Endothelial cell of umbilical vein (primary cell): ENCODE results near the gene PKDCC. TPM values are rescaled to one million over a fixed set of nuclear protein-coding genes. Genes with fewer than 3 reads are reported as not detected.

Experiments used
- BruUV-seq: library from RNA; stranded (reverse); fragments of 400-500 nt; replicated peaks from 2 replicates; lab custom pipeline; 2021; lab: Mats Ljungman, UMichigan
- CTCF ChIA-PET: fragments of 300-600, 350-600 bp; sonication (Branson Sonifier 250); formaldehyde crosslinking; loops from one replicate; lab custom pipeline; 2021; ENCODE audit warnings: antibody characterized with exemption, inconsistent platforms; lab: Charles Lee
- POLR2A ChIA-PET: fragments of 300-600, 350-600 bp; sonication (Branson Sonifier 250); formaldehyde crosslinking; loops from one replicate; lab custom pipeline; 2021; ENCODE audit warnings: antibody characterized with exemption, inconsistent platforms; lab: Charles Lee
- DNase-seq: peaks from one replicate; pipeline ENCODE4 v3.0.0-alpha.2; 2011; ENCODE audit warnings: low read depth, low spot score
- FAIRE-seq: peaks from 2 replicates; lab custom pipeline; 2011; peaks lifted over from hg19 to GRCh38; lab: Jason Lieb, UNC
- H2AFZ ChIP-seq: 2 replicates; pipeline ENCODE4 v1.6.0; 2012; ENCODE audit warnings: low read depth, low read length, control low read depth, inconsistent platforms
- H3K27ac ChIP-seq: 2 replicates; pipeline ENCODE4 v1.5.1; 2011; ENCODE audit warnings: low read depth, mild to moderate bottlenecking, control low read depth, low read length, moderate library complexity; ENCODE audit not compliant: insufficient read depth
- H3K27me3 ChIP-seq, 2 experiments: 2 replicates each; pipeline versions ENCODE4 v1.6.0 to v1.6.1; 2011; ENCODE audit warnings: low read length in 2 of 2, mixed read lengths in 1 of 2; ENCODE audit not compliant: control insufficient read depth in 2 of 2, insufficient read depth in 2 of 2
- H3K36me3 ChIP-seq, 2 experiments: 2 replicates in 1 of 2; 3 replicates in 1 of 2; pipeline ENCODE4 v1.5.1; 2011; ENCODE audit warnings: low read length in 2 of 2, mild to moderate bottlenecking in 1 of 2, moderate library complexity in 1 of 2; ENCODE audit not compliant: control insufficient read depth in 2 of 2, insufficient read depth in 2 of 2; ENCODE audit errors: extremely low read depth in 1 of 2
- H3K4me1 ChIP-seq: 3 replicates; pipeline ENCODE4 v1.5.1; 2011; ENCODE audit warnings: mild to moderate bottlenecking, low read length; ENCODE audit not compliant: control insufficient read depth, insufficient read depth; ENCODE audit errors: extremely low read depth
- H3K4me2 ChIP-seq: 2 replicates; pipeline ENCODE4 v1.6.1; 2011; ENCODE audit warnings: low read length, control low read depth, mixed read lengths; ENCODE audit not compliant: insufficient read depth
- H3K4me3 ChIP-seq, 3 experiments: fragments of 200-600 bp in 1 of 3; sonication (generic), shearing (Covaris generic) in 1 of 3; replicated peaks in 1 of 3; 2 replicates each; pipeline ENCODE4 v1.5.1; 2011 to 2016; ENCODE audit warnings: control low read depth in 3 of 3, low read length in 3 of 3, mild to moderate bottlenecking in 2 of 3, inconsistent platforms in 1 of 3, low read depth in 1 of 3, moderate library complexity in 1 of 3; ENCODE audit not compliant: insufficient read depth in 1 of 3
- H3K79me2 ChIP-seq: 2 replicates; pipeline ENCODE4 v1.6.0; 2012; ENCODE audit warnings: low read length, inconsistent platforms; ENCODE audit not compliant: control insufficient read depth, insufficient read depth
- H3K9ac ChIP-seq: replicated peaks from 2 replicates; pipeline ENCODE3; 2011; ENCODE audit warnings: low read length, control low read depth; ENCODE audit not compliant: insufficient read depth; ENCODE audit errors: extremely low read depth
- H3K9me1 ChIP-seq: replicated peaks from 3 replicates; pipeline ENCODE4 v1.6.0; 2011; ENCODE audit warnings: mild to moderate bottlenecking, low read length; ENCODE audit not compliant: control insufficient read depth, insufficient read depth; ENCODE audit errors: extremely low read depth
- H3K9me3 ChIP-seq: replicated peaks from 2 replicates; pipeline ENCODE4 v1.5.1; 2012; ENCODE audit warnings: low read length, inconsistent platforms; ENCODE audit not compliant: control insufficient read depth, insufficient read depth
- H4K20me1 ChIP-seq: replicated peaks from 2 replicates; pipeline ENCODE3; 2011; ENCODE audit warnings: mild to moderate bottlenecking, low read length; ENCODE audit not compliant: control insufficient read depth, insufficient read depth; ENCODE audit errors: extremely low read depth
- EZH2 ChIP-seq: IDR thresholded peaks from 2 replicates; pipeline ENCODE4 v1.6.1; 2012; ENCODE audit warnings: borderline replicate concordance, low read depth, mild to moderate bottlenecking, moderate library complexity, low read length, inconsistent platforms; ENCODE audit not compliant: severe bottlenecking
- FOS ChIP-seq: IDR thresholded peaks from 2 replicates; pipeline ENCODE4 v1.6.1; 2011; ENCODE audit warnings: mild to moderate bottlenecking, low read length, moderate library complexity, borderline replicate concordance; ENCODE audit not compliant: insufficient read depth
- GATA2 ChIP-seq: IDR thresholded peaks from 2 replicates; pipeline ENCODE4 v1.7.0; 2011; ENCODE audit warnings: low read depth, mild to moderate bottlenecking, moderate library complexity, mixed read lengths, low read length; ENCODE audit not compliant: insufficient read length, insufficient read depth
- JUN ChIP-seq: IDR thresholded peaks from 2 replicates; pipeline ENCODE4 v1.6.1; 2011; ENCODE audit warnings: borderline replicate concordance, low read depth; ENCODE audit not compliant: insufficient read length, insufficient read depth
- MAX ChIP-seq: IDR thresholded peaks from 2 replicates; pipeline ENCODE4 v1.6.1; 2011; ENCODE audit not compliant: insufficient read depth, insufficient read length
- MYC ChIP-seq: IDR thresholded peaks from one replicate; pipeline ENCODE4 v1.6.1; 2011; ENCODE audit warnings: mild to moderate bottlenecking, low read depth, low read length
- POLR2A ChIP-seq: IDR thresholded peaks from 2 replicates; pipeline ENCODE4 v1.6.1; 2012; ENCODE audit warnings: low read depth, mild to moderate bottlenecking, control low read depth, low read length
- POLR2AphosphoS5 ChIP-seq: IDR thresholded peaks from 2 replicates; pipeline ENCODE4 v1.6.1; 2012; ENCODE audit warnings: low read depth, mild to moderate bottlenecking, control low read depth, low read length, moderate library complexity; ENCODE audit not compliant: insufficient read depth
- dilution Hi-C: fragments of 300-500 bp; cut with MboI; formaldehyde crosslinking; loops from one replicate; pipeline ENCODE4 v1.15.0; 2019; ENCODE audit warnings: low sequenced_read_pairs; ENCODE audit not compliant: extremely low pct_ligation_motif_present
- intact Hi-C: fragments of 100-400 bp; cut with micrococcal nuclease; formaldehyde crosslinking; loops from one replicate; pipeline ENCODE4 v1.10.0; 2022
- polyA plus RNA-seq, 4 experiments: library from polyadenylated mRNA; depleted of rRNA in 3 of 4; stranded (reverse) in 3 of 4; unstranded in 1 of 4; fragments of >200 nt; gene quantifications; 2 replicates each; pipeline versions ENCODE4 v1.2.1 to v1.2.3, GENCODE V29; 2011 to 2012; ENCODE audit warnings: missing spikeins in 1 of 4
- total RNA-seq: library from RNA; stranded (reverse); gene quantifications from 2 replicates; pipeline ENCODE4 v1.2.3, GENCODE V29; 2021
- TF ChIP-seq, protein P1 (sequence below), 2 donors: IDR thresholded peaks; 1 replicate in 1 of 2; 2 replicates in 1 of 2; pipeline ENCODE4 v1.5.1; 2011; ENCODE audit warnings: low read length in 2 of 2, mild to moderate bottlenecking in 2 of 2, moderate library complexity in 2 of 2, control low read depth in 1 of 2, inconsistent platforms in 1 of 2, low read depth in 1 of 2; ENCODE audit not compliant: insufficient read depth in 1 of 2; ENCODE audit errors: extremely low read depth in 1 of 2

The PKDCC gene
- total and polyA plus RNA-seq, 2 donors (not counting 3 experiments of a cell fraction or from before 2014, with no cell fraction given) = 3.0 to 5.9 TPM

- no peak overlapping the region for H3K9ac ChIP-seq
- H2AFZ ChIP-seq = no peak overlapping the region
- H3K4me3 ChIP-seq = no peak overlapping the region
- H3K27ac ChIP-seq = no peak overlapping the region
- H3K4me2 ChIP-seq = no peak overlapping the region
- no peak for DNase-seq
- H3K27me3 ChIP-seq = peaks cover 5 to 7% of the 10 kb centered on the region in 2 experiments
- POLR2A ChIA-PET = no interaction called here
- no peak for TF ChIP-seq FOS
- TF ChIP-seq, protein P1, sequence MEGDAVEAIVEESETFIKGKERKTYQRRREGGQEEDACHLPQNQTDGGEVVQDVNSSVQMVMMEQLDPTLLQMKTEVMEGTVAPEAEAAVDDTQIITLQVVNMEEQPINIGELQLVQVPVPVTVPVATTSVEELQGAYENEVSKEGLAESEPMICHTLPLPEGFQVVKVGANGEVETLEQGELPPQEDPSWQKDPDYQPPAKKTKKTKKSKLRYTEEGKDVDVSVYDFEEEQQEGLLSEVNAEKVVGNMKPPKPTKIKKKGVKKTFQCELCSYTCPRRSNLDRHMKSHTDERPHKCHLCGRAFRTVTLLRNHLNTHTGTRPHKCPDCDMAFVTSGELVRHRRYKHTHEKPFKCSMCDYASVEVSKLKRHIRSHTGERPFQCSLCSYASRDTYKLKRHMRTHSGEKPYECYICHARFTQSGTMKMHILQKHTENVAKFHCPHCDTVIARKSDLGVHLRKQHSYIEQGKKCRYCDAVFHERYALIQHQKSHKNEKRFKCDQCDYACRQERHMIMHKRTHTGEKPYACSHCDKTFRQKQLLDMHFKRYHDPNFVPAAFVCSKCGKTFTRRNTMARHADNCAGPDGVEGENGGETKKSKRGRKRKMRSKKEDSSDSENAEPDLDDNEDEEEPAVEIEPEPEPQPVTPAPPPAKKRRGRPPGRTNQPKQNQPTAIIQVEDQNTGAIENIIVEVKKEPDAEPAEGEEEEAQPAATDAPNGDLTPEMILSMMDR (IDR thresholded peaks at IDR 0.05; ENCODE audit: extremely low read depth in 1 of 2, insufficient read depth in 1 of 2, low read depth in 1 of 2, low read length in 2 of 2) = no peak
- no peaks in the 10 kb centered on the region for H3K9me3 ChIP-seq
- no peaks in the 10 kb centered on the region for H3K79me2 ChIP-seq
- H3K36me3 ChIP-seq = no peaks in the 10 kb centered on the region
- intact Hi-C loops = no loop called here
- no peaks in the 10 kb centered on the region for H4K20me1 ChIP-seq
- CTCF ChIA-PET = no interaction called here
- dilution Hi-C loops = no loop called here
- H3K9me1 ChIP-seq = no peaks in the 10 kb centered on the region
- no peak for FAIRE-seq
- peaks cover under 1% of the 10 kb centered on the region for H3K4me1 ChIP-seq
- no TSS peak for BruUV-seq
Measured at GRCh38 chr2:42030829-42031228, 17.0 kb upstream of the PKDCC start.

DNA sequence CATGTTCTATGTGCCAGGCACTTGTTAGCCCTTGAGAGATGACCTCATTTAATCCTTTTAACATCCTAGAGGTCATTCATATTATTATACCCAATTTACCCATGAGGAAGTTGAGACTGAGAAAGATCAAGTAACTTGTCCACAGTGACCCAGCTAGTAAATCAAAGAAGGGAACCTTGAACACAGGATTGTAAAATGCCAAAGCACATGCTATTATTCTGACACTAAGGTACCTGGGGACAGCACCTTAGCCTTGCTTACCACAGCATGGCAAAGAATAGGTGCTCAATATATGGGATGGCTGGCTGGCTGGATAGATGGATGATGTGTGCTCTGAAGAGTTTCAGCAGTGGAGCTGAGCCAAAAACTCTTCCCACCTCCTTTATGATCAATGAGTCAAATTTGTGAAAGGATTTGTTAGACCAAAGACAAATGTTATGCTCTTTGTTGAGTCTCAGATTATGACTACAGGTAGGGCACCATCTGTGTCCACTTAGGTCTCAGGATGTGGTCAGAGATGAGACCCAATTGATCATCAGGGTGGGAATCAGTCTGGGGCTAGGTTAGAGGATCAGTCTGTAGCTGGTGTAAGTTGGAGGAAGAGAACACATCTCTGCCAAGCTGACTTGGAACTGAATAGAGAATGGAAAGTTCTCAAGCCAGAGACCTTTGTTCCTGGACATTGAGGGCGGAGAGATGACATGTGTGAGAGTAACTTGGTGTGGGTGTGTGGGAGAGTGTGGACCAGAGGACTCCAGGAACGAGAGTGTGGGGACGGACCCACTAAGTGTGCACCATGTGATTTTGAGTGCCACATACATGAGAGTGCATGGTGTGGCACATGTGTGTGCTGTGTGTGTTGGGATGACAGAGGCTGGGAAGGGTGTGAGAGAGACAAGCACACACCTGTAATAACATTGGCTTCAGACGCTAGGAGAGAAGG is 16.3 kb upstream of the PKDCC start:
- dilution Hi-C loops = no loop called here

More for the DNA sequence above, 16.3 kb upstream of the PKDCC start:
- H3K27me3 ChIP-seq = peaks cover 5 to 7% of the 10 kb centered on the region in 2 experiments
- H3K4me2 ChIP-seq = no peak overlapping the region
- FAIRE-seq (no peak), DNase-seq (no peak)
- H2AFZ ChIP-seq = no peak overlapping the region
- H3K4me3 ChIP-seq = no peak overlapping the region
- BruUV-seq = no TSS peak
- no peaks in the 10 kb centered on the region for H4K20me1 ChIP-seq
- no peaks in the 10 kb centered on the region for H3K4me1 ChIP-seq
- no peak overlapping the region for H3K27ac ChIP-seq
- H3K79me2 ChIP-seq = no peaks in the 10 kb centered on the region
- no peaks in the 10 kb centered on the region for H3K36me3 ChIP-seq
- ChIA-PET CTCF (no interaction called here), POLR2A (no interaction called here)
- intact Hi-C loops = no loop called here
- no peaks in the 10 kb centered on the region for H3K9me1 ChIP-seq
- H3K9ac ChIP-seq = no peak overlapping the region
- TF ChIP-seq, protein P1 (IDR thresholded peaks at IDR 0.05; ENCODE audit: extremely low read depth in 1 of 2, insufficient read depth in 1 of 2, low read depth in 1 of 2, low read length in 2 of 2) = no peak
- TF ChIP-seq GATA2 (no peak), FOS (no peak), POLR2AphosphoS5 (no peak), MAX (no peak), EZH2 (no peak), MYC (no peak), JUN (no peak), POLR2A (no peak)
- H3K9me3 ChIP-seq = no peaks in the 10 kb centered on the region
